HepG2 (cell line): Measurements from ENCODE around the gene MDM4. TPM values are rescaled to one million over a fixed set of nuclear protein-coding genes. Genes with fewer than 3 reads are reported as not detected.

Source experiments
- ATAC-seq: fragments of 200-7000 bp; cut with Tn5 transposase; 3 replicates; pipeline ENCODE4 v1.9.1; 2020; ENCODE audit warnings: mild to moderate bottlenecking, moderate library complexity
- BruUV-seq: library from RNA; stranded (reverse); fragments of 400-500 nt; replicated peaks from 2 replicates; lab custom pipeline; 2021; lab: Mats Ljungman, UMichigan
- CTCF ChIA-PET: fragments of 300-600 bp; formaldehyde crosslinking; extraction: SDS; loops from one replicate; lab custom pipeline; 2021; ENCODE audit warnings: low total read pairs, inconsistent platforms, low intra/inter-chr PET ratio; lab: Yijun Ruan, JAX
- POLR2A ChIA-PET: fragments of 350-600 bp; sonication (Branson Sonifier 250); formaldehyde crosslinking; loops from one replicate; lab custom pipeline; 2020; ENCODE audit warnings: antibody characterized with exemption, inconsistent platforms; lab: Yijun Ruan, JAX
- DNase-seq: peaks from one replicate; pipeline ENCODE4 v3.0.0-alpha.2; 2015; ENCODE audit warnings: low spot score
- FAIRE-seq: peaks from 3 replicates; lab custom pipeline; 2011; peaks lifted over from hg19 to GRCh38; lab: Jason Lieb, UNC
- H2AFZ ChIP-seq: one replicate; pipeline ENCODE4 v1.6.1; 2011; ENCODE audit warnings: low read length, inconsistent platforms
- H3K27ac ChIP-seq: fragments of 300-600 bp; 3 replicates; pipeline ENCODE4 v1.8.0; 2011; ENCODE audit warnings: mixed run types, mild to moderate bottlenecking, mixed read lengths, low read length, inconsistent platforms; ENCODE audit not compliant: insufficient read depth; ENCODE audit errors: extremely low read length
- H3K27me3 ChIP-seq, 2 experiments: fragments of 200-600 bp in 1 of 2; 2 replicates in 1 of 2; 3 replicates in 1 of 2; pipeline versions ENCODE4 v1.6.0 to v1.8.0; 2011; ENCODE audit warnings: low read length in 2 of 2, mild to moderate bottlenecking in 2 of 2, moderate library complexity in 2 of 2, inconsistent platforms in 1 of 2; ENCODE audit not compliant: insufficient read depth in 2 of 2, control insufficient read depth in 1 of 2
- H3K36me3 ChIP-seq, 2 experiments: fragments of 200-600 bp in 1 of 2; replicated peaks in 1 of 2; 2 replicates in 1 of 2; 3 replicates in 1 of 2; pipeline versions ENCODE4 v1.5.1 to v1.8.0; 2011; ENCODE audit warnings: low read length in 2 of 2, inconsistent platforms in 1 of 2; ENCODE audit not compliant: insufficient read depth in 2 of 2, control insufficient read depth in 1 of 2
- H3K4me1 ChIP-seq: 2 replicates; pipeline ENCODE4 v1.5.1; 2012; ENCODE audit warnings: low read length, inconsistent platforms; ENCODE audit not compliant: insufficient read depth
- H3K4me2 ChIP-seq: 2 replicates; pipeline ENCODE4 v1.6.0; 2011; ENCODE audit warnings: low read depth, low read length, inconsistent platforms
- H3K4me3 ChIP-seq, 3 experiments: fragments of 200-600 bp in 1 of 3; sonication (generic), shearing (Covaris generic) in 1 of 3; replicated peaks in 1 of 3; 2 replicates each; pipeline ENCODE4 v1.5.1; 2011 to 2016; ENCODE audit warnings: low read length in 3 of 3, inconsistent platforms in 2 of 3, low read depth in 2 of 3, mild to moderate bottlenecking in 2 of 3, control low read depth in 1 of 3, mixed read lengths in 1 of 3; ENCODE audit not compliant: insufficient read depth in 1 of 3
- H3K79me2 ChIP-seq: one replicate; pipeline ENCODE4 v1.6.1; 2011; ENCODE audit warnings: low read length, inconsistent platforms; ENCODE audit not compliant: insufficient read depth
- H3K9ac ChIP-seq: 2 replicates; pipeline ENCODE4 v1.6.0; 2011; ENCODE audit warnings: mild to moderate bottlenecking, low read depth, low read length, inconsistent platforms; ENCODE audit not compliant: insufficient read depth
- H3K9me3 ChIP-seq: 2 replicates; pipeline ENCODE4 v1.5.1; 2012; ENCODE audit warnings: mild to moderate bottlenecking, low read length
- H4K20me1 ChIP-seq: 2 replicates; pipeline ENCODE4 v1.6.0; 2011; ENCODE audit warnings: inconsistent platforms, mild to moderate bottlenecking, low read length, moderate library complexity; ENCODE audit not compliant: insufficient read depth
- CBFB ChIP-seq: sonication (generic); formaldehyde crosslinking; IDR thresholded peaks from 2 replicates; pipeline ENCODE4 v1.4.0; 2020; ENCODE audit warnings: missing genetic modification reagents
- FOXA1 ChIP-seq, 2 experiments: fragments of 450-650 bp in 1 of 2; sonication (generic) in 1 of 2; formaldehyde crosslinking in 1 of 2; IDR thresholded peaks; 2 replicates each; pipeline versions ENCODE4 v1.4.0 to v1.6.1; 2016 to 2020; ENCODE audit warnings: missing genetic modification reagents in 1 of 2
- FOXA3 ChIP-seq: IDR thresholded peaks from 2 replicates; pipeline ENCODE4 v1.6.1; 2016; ENCODE audit warnings: missing genetic modification reagents, missing compliant biosample characterization
- HNF1A ChIP-seq, 2 experiments: sonication (generic) in 1 of 2; formaldehyde crosslinking in 1 of 2; IDR thresholded peaks; 2 replicates each; pipeline versions ENCODE4 v1.4.0 to v1.6.1; 2016 to 2020; ENCODE audit warnings: borderline replicate concordance in 1 of 2, low read depth in 1 of 2, mild to moderate bottlenecking in 1 of 2, missing genetic modification reagents in 1 of 2
- NR3C1 ChIP-seq: sonication (generic); formaldehyde crosslinking; IDR thresholded peaks from 2 replicates; pipeline ENCODE4 v1.4.0; 2020; ENCODE audit warnings: missing genetic modification reagents
- ZNF616 ChIP-seq: sonication (generic); formaldehyde crosslinking; IDR thresholded peaks from 2 replicates; pipeline ENCODE4 v1.5.0; 2020; ENCODE audit warnings: low read depth, mild to moderate bottlenecking, missing genetic modification reagents
- WGBS: methylation state at CpG from one replicate; pipeline ENCODE4 v1.1.6; 2017; ENCODE audit warnings: low lambda C conversion rate; 5-methylcytosine and 5-hydroxymethylcytosine counted together
- in situ Hi-C: cut with HindIII; loops from 2 replicates; pipeline ENCODE4 v1.10.0; 2017; ENCODE audit warnings: low pct_unique_long_range_greater_than_20kb; ENCODE audit not compliant: extremely low pct_ligation_motif_present
- intact Hi-C: fragments of 100-400 bp; cut with micrococcal nuclease; formaldehyde crosslinking; loops from one replicate; pipeline ENCODE4 v1.10.0; 2022; ENCODE audit not compliant: unreplicated experiment
- polyA plus RNA-seq, 8 experiments: library from polyadenylated mRNA; depleted of rRNA in 3 of 8; stranded (reverse) in 7 of 8; unstranded in 1 of 8; fragments of >200 nt; fragmentation: Illumina TruSeq in 4 of 8; extraction: Trizol in 4 of 8; gene quantifications; 2 replicates each; pipeline versions ENCODE4 v1.2.1 to v1.2.3, GENCODE V29; 2011 to 2016; ENCODE audit warnings: low read depth in 4 of 8, missing spikeins in 1 of 8, mixed read lengths in 1 of 8; ENCODE audit not compliant: insufficient read depth in 1 of 8
- total RNA-seq, 5 experiments: library from RNA; depleted of rRNA; stranded (reverse); fragments of >200 nt; fragmentation: Illumina TruSeq; extraction: Trizol; gene quantifications; 2 replicates each; pipeline ENCODE4 v1.2.3, GENCODE V29; 2016; ENCODE audit warnings: low read depth in 1 of 5

The MDM4 gene
- total and polyA plus RNA-seq, 2 of the 13 experiments (the other 11 are each of a cell fraction or from before 2014, with no cell fraction given): 14.9 to 19.0 TPM

GRCh38 chr1:204589409-204590038 lies 73.3 kb downstream of the MDM4 start (continued):
- TF ChIP-seq HNF1A (IDR thresholded peaks at IDR 0.05; ENCODE audit: low read depth) (no peak), HNF1A (CRISPR knock-in tag; IDR thresholded peaks at IDR 0.05; ENCODE audit: borderline replicate concordance) (no peak)

GRCh38 chr1:204591473-204592090 lies 75.4 kb downstream of the MDM4 start:
- Histone ChIP-seq H3K79me2 (no peaks in the 10 kb centered on the region), H4K20me1 (no peaks in the 10 kb centered on the region), H3K27me3 (0 out of 5 replicates have a peak, but pooled peaks cover 0 to 6% of the 10 kb centered on the region in 2 experiments), H3K4me1 (peaks cover 5% of the 10 kb centered on the region; the same call in 1 of the 2 replicates), H3K27ac (no peak overlapping the region), H3K36me3 (no peaks in the 10 kb centered on the region), H3K4me3 (no peak overlapping the region), H3K4me2 (no peak overlapping the region), H3K9ac (no peak overlapping the region), H2AFZ (no peak overlapping the region), H3K9me3 (no peaks in the 10 kb centered on the region)
- TF ChIP-seq ZNF616: no peak
- TF ChIP-seq NR3C1 (CRISPR knock-in tag): no peak
- TF ChIP-seq FOXA3 (CRISPR knock-in tag): peak; percentile 60
- TF ChIP-seq CBFB (CRISPR knock-in tag): no peak
- TF ChIP-seq FOXA1 (IDR thresholded peaks at IDR 0.05): no peak
- peak; percentile 63 for TF ChIP-seq FOXA1 (CRISPR knock-in tag; IDR thresholded peaks at IDR 0.05)
- BruUV-seq: no TSS peak
- ChIA-PET CTCF (no interaction called here), POLR2A (no interaction called here)
- in situ Hi-C loops (no loop called here), intact Hi-C loops (no loop called here)
- no peak for FAIRE-seq
- WGBS: 0% methylated on average over 3 of the region's 3 CpGs
- ATAC-seq: peak; percentile 54; the same call in 1 of the 3 replicates
- DNase-seq: no peak
